ENCODE results near the gene TOX2.

TOX2 gene

DNA sequence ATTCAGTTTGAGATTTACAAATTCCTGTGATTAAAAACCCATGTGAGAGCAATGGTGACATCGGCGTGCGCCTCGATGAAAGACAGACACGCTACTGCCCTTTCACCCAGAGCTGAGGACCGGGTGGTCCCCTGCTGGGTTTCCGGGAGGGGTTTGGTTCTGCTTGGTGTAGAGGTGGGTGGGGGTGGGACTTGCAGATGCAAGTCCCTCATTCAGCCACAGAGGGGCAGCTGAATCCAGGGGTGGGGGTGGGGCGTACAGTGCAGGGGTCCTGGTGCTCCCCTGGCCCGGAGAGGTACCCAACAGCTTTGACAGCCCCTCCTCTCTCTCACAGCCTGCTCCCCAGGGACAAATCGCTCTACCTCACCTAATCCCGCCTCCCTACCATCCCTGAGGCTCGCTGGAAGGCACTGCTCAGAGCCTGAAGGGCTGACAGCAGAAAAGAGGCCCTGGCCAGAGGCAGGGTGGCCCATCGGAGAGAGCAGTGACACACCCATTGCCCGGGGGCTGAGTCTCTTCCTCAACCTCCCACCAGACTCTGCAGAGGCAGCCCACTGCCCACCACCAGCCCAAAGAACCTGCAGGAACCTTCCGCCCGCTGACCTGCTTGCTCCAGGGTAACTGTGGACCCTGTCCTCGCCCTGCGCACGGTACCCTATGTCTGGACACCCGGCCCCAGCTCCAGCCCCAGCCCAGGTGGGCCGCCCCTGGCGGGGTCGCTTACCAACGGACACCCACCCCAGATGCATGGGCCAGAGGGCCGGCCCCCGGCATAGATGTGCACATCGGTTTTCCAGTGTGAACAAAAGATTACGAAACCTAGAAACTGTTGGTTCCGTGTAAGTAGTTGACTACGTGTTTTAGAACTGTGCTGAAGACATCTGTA is 153.9 kb downstream of the TOX2 start:
- DNase-seq, result no peak

DNA sequence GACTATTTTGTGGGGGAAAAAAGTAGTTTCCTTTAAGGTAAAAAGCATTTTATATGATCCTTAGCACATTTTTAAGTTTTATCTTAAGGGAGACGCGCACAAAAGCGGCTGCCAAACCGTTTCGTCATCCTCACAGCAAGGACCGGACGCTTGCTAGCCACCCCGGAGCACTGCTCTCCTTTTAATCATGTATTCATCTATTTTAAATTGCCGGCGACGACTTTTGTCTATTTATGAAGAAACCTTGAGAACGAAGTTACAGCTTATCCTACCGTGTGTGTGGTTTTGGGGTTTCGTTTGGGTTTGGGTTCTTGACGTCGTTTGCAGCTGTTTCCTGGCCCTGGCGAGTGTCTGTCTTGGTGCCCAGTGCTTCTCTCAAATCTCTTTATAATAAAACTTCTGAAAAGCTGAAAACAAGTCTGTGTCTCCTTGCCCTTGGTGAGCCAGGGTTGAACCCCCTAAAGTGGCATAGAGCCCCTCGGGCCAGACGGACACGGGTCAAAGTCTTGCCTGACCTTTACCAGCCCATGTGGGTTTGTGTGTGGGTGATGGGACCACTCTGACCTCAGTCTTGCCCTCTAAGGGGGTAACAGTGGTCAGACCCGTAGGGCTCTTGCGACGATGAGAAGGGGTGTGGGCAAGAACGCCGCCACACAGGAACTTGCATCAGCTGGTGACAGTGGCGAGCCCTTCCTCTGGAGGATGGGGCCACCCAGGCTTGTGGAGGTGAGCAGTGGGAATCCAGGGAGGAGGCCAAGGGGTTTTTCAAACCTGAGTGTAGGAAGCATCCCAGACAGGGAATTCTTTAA is 154.8 kb downstream of the TOX2 start:
- no peak for DNase-seq

DNA sequence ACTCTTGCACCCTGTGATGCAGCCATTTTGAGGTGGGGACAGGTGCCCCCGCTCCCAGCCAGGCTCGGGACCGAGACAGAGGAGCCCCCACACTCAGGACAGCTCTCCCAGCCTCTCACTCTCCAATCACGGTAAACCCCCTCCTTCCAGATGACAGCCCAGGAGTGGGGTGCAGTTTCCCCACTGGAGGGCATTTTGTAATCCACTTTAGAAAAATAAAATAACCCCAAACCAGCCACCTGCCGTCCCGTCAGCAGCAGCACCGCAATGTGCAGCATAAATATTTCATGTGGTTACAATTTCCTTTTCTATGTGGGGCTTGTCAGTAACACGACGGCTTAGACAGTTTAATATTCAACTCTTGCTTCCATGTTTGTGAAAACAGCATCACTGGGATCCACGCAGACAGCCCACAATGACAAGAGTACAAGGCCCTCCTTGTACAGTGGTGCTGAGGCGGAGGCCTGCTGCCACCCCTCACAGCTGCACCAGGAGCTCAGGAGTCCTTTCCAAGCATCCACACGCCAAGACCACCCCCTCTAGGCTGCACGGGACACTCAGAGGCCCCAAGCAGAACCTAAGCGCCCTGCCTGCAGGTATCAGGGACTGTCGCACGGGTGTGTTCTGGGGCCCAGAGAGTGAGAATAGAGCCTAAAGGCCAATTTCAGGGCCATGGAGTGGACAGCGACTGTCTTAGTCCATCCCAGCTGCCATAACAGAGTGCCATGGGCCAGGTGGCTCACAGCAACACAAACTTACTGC is 155.7 kb downstream of the TOX2 start:
- DNase-seq, result no peak

DNA sequence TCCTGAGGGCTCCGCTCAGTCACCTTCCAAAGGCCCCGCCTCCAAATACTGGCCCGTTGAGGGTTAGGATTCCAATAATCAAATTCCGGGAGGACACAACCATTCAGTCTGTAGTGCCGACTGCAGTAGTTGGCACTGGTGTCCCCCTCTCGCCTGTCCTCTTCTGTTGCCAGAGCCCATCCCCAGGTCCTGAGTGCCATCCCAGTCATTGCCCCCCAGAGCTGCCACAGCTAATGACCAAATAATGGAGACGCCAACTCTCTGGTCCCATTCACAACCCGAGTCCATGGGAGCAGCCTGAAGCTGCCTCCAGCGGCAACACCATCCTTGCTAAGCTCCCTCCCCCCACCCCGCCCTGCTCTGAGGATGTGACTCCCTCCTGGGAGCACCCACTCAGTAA is 156.4 kb downstream of the TOX2 start:
- no peak for DNase-seq

DNA sequence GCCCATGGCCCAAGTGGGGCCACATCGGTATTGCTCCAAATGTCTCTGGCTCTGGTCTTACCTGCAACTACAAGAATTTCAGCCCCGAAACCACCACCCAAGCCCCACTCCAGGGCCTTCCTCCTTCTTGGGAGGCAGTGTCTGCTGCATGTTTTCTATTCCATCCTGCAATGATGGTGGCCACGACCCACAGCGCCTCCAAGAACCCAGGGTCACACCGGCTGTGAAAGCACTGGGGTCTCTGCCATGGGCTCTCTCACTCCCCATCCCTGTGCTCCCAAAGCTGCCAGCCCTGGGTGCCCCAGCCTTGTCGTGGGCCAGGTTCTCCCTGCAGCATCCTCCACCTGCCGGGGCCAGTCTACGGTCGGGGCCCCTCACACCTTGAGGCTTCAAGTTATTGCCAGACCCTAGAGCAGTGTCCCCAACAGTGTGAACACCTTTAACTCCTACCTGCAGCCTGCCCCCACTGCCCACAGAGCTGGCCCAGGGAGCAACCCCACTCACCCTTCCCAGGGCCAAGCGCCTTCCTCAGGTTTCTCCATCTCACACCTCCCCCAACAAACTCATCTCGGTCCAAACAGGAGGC is 157.0 kb downstream of the TOX2 start:
- DNase-seq, result no peak

DNA sequence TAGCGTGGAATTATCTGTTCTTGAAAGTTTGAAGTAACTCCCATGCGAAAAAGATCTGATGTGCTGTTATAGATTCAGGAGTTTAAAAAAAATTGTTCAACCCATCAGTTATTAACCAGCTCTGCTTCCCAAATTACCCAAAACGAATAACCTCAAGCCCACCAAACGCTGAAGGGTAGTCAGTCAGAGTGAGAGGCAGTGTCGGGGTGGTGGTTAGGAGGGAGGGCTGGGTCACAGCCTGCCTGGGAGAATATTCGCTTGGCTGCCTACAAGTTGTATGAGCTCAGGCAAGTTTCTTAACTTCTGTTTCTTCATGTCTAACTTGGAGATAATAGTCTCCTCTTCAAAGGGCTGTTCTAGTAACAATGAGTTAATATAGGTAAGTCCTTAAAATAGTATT is 157.7 kb downstream of the TOX2 start:
- DNase-seq, result no peak

DNA sequence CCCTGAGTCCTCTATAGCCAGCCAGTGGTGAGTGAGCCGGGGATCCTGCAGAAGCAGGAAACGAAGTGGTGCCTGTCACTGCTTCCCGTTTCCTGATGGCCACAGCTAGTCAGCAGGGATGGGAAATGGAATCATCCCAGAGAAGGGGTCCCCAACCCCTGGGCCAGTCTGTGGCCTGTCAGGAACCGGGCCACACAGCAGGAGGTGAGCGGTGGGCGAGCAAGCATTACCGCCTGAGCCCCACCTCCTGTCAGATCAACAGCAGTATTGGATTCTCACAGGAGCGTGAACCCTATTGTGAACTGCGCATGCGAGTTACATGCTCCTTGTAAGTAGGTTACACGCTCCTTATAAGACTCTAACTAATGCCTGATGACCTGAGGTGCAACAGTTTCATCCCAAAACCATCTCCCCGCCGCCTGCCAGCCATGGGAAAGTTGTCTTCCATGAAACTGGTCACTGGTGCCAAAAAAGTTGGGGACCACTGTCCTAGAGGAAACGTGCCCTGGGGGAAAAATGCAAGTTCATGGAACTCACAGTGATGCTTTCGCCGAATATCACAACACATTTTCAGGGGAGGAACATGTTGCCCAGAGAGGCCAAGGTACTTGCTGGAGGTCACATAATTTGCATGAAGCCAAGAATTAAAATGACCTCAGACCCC is 158.5 kb downstream of the TOX2 start:
- no peak for DNase-seq

DNA sequence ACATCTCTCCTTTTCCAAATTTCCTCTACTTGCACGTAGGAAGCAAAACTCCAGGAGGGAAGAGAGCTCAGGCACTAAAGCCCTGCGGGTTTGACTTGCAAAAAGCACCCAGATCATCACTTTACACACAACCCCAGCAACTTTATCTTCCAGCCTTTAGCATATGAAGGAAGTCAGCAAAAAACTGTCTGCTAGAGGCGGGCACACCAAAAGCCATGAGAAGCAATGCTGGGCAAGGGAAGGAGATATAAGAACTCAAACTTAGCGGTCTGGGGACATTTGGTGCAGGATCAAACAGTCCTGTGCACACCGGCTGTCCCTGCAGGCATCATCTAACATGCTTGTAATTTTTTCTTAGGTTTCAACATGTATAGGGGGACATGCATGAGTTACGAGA is 159.0 kb downstream of the TOX2 start:
- DNase-seq, result no peak

DNA sequence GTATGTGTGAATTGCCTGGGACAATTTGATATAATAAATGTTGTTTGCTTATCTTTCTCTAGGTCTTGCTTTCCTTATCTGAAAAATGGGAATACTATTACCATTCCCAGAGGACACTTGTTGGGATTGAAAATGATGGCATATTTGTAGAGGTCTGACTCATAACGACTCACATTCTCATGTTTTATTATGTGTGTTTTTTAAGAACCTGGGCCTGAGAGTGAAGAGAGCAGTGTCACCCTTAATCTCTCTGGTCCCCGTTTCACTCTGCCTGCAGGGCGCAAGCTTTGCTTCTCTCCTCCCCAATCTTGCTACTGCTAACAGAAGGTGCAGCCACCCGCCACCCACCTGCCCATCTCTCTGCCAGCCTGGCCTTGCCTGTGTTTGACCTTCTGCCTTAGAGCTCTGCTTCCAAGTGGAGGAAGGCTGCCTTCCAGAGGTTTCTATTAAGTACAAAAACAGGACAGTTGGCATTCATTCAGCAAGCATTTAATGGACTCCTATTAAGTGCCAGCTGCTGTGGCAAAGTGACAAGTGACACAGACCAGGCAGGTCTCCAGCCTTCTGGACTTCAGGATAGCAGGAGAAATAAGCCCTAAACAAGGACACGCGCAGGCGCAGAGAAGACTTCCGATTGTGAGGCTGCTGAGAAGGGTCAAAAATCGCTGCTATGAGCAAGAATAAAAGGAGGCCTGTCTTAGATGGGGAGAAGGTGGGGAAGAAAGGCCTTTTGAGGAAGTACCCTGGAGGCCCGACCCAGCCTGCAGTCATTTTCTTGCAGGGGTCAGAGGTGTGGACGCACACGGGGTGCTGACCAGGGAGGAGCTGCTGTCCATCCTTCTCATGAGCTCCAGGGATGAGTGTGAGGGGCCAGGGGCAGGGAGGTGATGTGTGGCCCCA is 159.8 kb downstream of the TOX2 start:
- no peak for DNase-seq

DNA sequence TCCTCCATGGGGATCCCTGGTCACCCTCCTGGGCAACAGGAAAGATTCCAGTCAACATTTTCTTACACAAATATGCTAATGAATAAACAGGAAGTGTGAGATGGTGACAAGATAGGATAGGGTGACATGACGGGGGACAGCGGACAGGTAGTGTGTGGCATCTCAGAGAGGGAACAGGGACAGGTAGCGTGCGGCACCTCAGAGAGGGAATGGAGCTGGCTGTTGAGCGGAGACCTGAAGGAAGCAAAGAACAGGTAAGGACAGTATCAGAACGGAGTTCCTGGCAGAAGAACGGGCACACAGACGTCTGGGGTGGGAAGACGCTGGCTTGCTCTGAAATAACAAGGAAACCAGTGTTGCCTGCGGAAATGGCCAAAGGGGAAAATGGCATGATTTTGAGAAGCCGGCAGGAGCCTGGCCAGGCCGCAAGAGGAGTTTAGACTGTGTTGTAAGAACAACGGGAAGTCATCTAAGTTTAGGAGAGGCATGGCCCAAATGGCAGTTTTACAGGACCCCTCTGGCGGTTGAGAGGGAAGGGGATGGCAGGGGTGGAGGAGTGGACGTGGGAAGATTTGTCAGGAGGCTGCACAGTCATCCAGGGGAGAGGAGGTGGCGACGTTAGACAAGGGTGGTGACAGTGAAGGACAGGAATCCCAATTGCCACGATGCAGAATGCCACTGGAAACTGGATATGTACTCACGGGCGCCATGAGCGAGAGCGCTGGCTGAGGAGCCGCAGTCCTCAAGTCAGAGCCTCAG is 160.7 kb downstream of the TOX2 start:
- DNase-seq, result no peak

DNA sequence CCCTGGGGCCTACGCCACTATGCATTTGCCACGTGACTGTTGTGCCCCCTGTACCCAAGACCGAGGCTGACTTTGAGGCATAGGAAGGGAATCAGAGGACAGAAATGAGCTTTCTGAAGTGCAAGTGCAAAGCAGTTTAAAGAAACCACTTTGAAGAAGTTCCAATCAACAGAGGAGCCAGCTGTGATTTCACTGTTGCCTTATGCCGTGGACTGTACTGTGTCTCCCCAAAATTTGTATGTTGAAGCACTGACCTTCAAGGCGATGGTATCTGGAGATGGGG is 161.2 kb downstream of the TOX2 start:
- DNase-seq, result no peak

DNA sequence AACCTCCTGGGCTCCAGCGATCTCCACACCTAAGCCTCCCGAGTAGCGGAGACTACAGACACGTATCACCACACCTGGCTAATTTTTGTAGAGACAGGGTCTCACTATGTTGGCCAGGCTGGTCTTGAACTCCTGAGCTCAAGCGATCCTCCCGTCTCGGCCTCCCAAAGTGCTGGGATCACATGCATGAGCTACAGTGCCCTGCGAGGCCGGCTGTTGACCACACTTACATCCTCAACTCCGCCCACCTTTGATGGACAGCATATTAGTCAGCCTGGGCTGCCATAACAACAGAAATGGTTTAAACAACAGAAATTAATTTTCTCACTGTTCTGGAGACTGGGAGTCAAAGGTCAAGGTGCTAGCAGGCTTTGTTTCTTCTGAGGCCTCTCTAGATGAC is 164.6 kb downstream of the TOX2 start:
- DNase-seq, result no peak

DNA sequence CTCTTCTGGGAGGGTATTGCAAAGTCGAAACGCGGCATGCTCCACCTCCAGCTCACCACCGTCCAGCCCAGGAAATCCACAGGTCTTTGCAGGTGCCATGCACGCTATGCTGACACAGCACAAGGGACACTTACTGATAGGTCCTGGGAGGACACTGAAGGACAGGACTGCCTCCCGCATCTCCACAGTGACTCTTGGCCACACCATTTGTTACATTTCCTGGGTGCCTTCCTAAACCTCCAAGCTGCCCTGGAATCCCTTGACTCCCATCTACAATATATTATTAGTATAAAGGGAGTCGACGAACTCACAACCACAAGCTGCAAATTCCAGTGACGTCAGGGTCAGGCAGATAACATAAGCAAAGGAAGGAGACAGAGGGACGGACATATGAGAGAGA is 165.4 kb downstream of the TOX2 start:
- DNase-seq, result no peak

DNA sequence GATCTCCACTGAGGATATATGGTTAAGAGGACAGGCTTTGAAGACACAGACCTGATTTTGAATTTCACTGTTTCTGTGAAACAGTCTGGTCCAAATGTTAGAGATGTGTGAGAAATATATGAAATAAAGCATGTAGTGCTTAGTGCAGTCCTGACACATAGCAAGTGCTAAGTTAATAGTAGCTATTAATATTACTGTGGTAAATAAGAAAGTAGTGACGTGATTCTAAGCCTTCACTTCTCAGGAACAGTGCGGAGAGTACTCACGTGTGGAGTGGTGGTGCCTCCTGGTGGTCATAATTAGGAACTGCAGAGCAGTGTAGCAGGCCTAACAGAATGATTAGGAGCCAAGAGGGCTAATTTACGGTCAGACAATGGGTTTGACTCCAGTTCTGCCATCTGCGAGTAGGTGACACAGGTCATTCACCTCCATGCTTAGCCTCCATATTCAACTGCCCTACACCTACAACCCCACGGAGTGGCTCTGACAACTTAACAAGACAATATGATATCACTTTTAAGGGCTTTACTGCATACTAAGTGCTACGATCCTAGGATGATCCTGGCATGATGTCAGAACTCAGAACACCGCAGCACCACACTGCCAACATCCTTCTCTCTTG is 166.1 kb downstream of the TOX2 start:
- peak; percentile 33 for DNase-seq

DNA sequence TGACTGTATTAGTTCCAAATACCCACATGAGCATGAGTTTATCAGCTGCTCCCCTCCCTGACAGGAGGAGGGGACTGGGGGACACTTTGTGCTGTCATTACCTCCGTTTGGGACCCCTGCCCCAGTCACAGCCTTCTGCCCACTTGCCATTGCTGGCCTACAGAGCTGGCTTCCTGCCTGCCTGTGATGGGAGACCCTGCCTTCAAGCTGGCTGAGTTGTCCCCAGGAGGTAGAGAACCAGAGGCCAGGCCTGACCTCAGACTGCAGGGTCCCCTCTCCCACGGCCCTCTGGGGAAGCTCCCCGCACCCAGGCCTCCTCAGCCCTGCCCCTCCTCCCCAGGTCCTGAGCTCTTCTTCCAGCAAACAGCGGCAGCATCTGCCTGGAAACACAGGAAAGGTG is 166.8 kb downstream of the TOX2 start:
- DNase-seq, result no peak

DNA sequence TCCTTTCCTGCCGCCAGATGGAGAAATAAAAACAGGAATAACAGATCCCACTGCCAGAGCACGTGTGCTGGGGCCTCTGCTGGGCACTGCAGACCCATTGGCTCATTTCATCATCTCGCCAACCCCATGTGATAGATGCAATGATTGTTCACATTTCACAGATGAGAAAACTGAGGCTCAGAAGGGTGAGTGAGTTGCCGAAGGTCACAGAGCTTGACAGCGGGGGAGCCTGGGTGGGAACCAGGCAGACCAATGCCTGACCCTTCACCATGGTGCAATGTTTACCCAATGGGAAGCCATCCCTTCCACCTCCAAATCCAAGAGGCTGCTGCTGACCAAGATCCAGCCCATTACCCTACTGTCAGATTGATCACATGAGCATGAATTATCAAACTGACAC is 167.2 kb downstream of the TOX2 start:
- DNase-seq, result no peak

DNA sequence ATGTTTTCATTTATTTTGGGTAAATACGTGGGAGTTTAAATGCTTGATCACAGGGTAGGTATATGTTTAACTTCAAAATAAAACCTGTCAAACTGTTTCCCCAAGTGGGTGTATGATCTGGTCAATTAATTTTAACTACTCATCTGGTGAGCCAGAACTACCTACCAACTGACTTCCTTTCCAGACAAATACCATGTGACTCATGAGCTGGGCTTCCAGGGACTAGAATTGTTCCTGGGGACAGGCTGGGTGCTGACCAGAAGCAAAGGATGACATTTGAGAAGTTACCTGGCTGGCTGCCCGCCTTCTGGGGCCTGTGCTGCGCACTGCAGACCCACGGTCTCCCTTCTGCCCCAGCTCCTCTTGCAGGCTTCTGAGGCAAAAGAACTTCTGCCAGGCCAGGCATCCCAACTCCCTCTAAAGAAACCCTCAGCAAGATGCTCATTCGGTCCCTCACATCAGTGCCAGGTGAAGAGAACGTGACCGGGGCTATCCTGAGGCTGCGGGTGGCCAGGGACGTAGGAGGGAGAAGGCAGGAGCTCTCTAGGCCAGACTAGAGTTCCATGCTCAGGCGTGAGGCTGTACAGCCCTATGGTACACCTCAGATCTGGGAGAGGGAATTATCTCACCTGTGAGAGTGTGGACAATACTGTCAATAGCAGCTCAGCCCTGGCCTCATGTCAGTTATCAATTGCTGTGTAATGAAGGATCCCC is 168.7 kb downstream of the TOX2 start:
- no peak for DNase-seq

DNA sequence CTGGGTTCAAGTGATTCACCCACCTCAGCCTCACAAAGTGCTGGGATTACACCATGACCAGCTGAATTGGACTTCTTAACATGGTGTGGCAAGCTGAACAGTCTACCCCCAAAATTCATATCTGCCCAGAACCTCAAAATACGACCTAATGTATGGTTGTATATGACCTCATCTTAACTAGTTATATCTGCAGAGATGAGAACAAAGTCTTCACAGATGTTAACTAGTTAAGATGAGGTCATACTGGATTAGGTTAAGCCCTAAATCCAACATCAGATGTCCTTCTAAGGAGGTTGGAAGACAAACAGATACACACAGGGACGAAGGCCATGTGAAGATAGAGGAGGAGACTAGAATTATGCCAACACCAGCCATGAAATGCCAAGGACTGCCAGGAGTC is 169.8 kb downstream of the TOX2 start:
- DNase-seq, result no peak

DNA sequence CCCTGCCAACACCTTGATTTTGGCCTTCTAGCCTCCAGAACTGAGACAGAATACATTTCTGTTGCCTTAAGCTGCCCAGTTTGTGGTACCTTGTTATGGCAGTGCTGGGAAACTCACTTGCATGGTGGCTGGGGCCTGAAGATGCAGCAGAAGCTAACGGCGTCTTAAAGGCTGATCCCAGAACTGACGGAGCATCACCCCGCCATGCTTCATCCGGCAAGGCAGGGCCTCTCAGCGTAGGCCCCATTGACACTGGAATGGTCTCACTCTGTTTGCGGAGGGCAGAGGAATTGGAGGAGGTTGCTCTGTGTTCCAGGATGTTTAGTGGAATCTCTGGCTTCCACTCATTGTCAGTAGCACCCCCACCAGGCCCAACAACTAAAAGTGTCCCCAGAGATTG is 170.2 kb downstream of the TOX2 start:
- DNase-seq, result no peak

Data from NCI-H1694 (cell line).